Right cardiac atrium (tissue), 5 donors: ENCODE data around the gene EEPD1. TPM values are rescaled to one million over a fixed set of nuclear protein-coding genes. Genes with fewer than 3 reads are reported as not detected.
A peak's percentile ranks its signal among the peaks of the same experiment; 100 is the strongest.

Experiments
- ATAC-seq, 2 donors: fragments of 200-7000 bp; cut with Tn5 transposase; one replicate each; pipeline versions ENCODE4 v1.8.0 to v1.9.1; 2020; ENCODE audit warnings: moderate library complexity in 2 of 2, mild to moderate bottlenecking in 1 of 2
- DNase-seq, 3 donors: peaks; one replicate each; pipeline ENCODE4 v3.0.0-alpha.2; 2020
- H3K27ac ChIP-seq: one replicate; pipeline ENCODE4 v1.5.1; 2013; ENCODE audit warnings: mild to moderate bottlenecking, low read length, control low read depth, moderate library complexity
- H3K27me3 ChIP-seq: one replicate; pipeline ENCODE4 v1.6.1; 2013; ENCODE audit not compliant: control insufficient read depth, insufficient read depth
- H3K4me1 ChIP-seq: one replicate; pipeline ENCODE4 v1.6.1; 2013; ENCODE audit warnings: low read length; ENCODE audit not compliant: control insufficient read depth, insufficient read depth
- H3K4me3 ChIP-seq: one replicate; pipeline ENCODE4 v1.5.1; 2013; ENCODE audit warnings: low read length, control low read depth
- H3K9me3 ChIP-seq: one replicate; pipeline ENCODE4 v1.6.1; 2013; ENCODE audit warnings: low read length; ENCODE audit not compliant: control insufficient read depth
- WGBS: extraction: QIAGEN DNeasy Blood & Tissue Kit; methylation state at CpG from one replicate; pipeline ENCODE4 v1.1.7; 2013; 5-methylcytosine and 5-hydroxymethylcytosine counted together
- intact Hi-C, 4 donors: fragments of 100-400 bp; cut with DNase I; formaldehyde crosslinking; loops; one replicate each; pipeline versions ENCODE4 v1.11.0 to v1.14.0; 2022 to 2023
- polyA plus RNA-seq: library from polyadenylated mRNA; stranded (reverse); fragments of 200-250 nt; gene quantifications from one replicate; pipeline ENCODE4 v1.2.3, GENCODE V29; 2013
- total RNA-seq, 4 donors: library from RNA; stranded (reverse); fragmentation: NEBNext Ultra II Directional; extraction: Animal tissue kit (Norgen Biotek cat#: 25700); gene quantifications; one replicate each; pipeline ENCODE4 v1.2.1, GENCODE V29; 2021
- donor health status: healthy with polysubstance abuse.
- donor health status: DM: no; HTN: yes; CAD: no.
- donor health status: DM: no; HTN: no; CAD: no.
- donor health status: DM: no; HTN: yes; CAD: no; lungs with severe emphysema.
- donor health status: DM: yes; HTN: yes; CAD: no.

Gene EEPD1
- total and polyA plus RNA-seq, 5 donors, result 3.0 to 7.8 (median 4.4) TPM

DNA sequence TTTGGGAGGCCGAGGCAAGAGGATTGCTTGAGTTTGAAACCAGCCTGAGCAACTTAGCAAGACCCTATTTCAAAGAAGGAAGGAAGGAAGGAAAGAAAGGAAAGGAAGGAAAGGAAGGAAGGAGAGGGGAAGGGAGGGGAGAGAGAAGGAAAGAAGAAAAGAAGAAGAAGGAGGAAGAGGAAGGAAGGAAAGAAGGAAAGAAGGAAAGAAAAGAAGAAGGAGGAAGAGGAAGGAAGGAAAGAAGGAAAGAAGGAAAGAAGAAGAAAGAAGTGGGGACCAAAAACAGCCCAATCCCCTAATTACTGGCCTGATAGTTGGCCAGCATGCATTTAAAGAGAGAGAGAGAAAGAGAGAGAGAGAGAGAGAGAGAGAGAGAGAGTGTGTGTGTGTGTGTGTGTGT lies 66.4 kb downstream of the EEPD1 start:
- Histone ChIP-seq H3K27ac (no peak overlapping the region), H3K4me3 (no peak overlapping the region), H3K27me3 (no peaks in the 10 kb centered on the region), H3K4me1 (peaks cover 2% of the 10 kb centered on the region), H3K9me3 (no peaks in the 10 kb centered on the region)
- ATAC-seq, result no peak
- no peak for DNase-seq
- intact Hi-C loops, result no loop called here
- WGBS, result 94% methylated on average over 1 of the region's 1 CpG

DNA sequence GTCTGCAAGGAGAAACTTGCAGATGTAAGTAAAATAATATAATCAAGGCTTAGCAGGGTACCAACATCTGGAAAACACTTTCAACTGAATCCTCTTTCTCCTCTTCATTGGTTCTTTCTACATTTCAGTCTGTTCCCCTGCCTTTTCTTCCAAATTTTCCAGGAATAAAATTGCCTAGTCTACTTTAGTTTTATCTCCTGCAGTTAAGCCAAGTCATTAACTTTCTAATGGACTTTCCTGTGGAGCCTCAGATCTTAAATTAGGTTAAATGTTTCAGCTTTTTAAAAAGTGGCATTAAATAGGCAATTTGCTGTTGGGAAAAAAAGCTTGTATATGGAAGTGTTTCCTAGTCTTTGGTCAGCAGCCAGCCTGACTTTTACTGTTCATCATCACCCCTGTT lies 70.8 kb downstream of the EEPD1 start:
- no peak overlapping the region for H3K4me3 ChIP-seq
- H3K27ac ChIP-seq, result no peak overlapping the region
- no peaks in the 10 kb centered on the region for H3K4me1 ChIP-seq
- DNase-seq, result no peak
- no peaks in the 10 kb centered on the region for H3K27me3 ChIP-seq
- intact Hi-C loops, result no loop called here
- ATAC-seq, result no peak
- H3K9me3 ChIP-seq, result no peaks in the 10 kb centered on the region

DNA sequence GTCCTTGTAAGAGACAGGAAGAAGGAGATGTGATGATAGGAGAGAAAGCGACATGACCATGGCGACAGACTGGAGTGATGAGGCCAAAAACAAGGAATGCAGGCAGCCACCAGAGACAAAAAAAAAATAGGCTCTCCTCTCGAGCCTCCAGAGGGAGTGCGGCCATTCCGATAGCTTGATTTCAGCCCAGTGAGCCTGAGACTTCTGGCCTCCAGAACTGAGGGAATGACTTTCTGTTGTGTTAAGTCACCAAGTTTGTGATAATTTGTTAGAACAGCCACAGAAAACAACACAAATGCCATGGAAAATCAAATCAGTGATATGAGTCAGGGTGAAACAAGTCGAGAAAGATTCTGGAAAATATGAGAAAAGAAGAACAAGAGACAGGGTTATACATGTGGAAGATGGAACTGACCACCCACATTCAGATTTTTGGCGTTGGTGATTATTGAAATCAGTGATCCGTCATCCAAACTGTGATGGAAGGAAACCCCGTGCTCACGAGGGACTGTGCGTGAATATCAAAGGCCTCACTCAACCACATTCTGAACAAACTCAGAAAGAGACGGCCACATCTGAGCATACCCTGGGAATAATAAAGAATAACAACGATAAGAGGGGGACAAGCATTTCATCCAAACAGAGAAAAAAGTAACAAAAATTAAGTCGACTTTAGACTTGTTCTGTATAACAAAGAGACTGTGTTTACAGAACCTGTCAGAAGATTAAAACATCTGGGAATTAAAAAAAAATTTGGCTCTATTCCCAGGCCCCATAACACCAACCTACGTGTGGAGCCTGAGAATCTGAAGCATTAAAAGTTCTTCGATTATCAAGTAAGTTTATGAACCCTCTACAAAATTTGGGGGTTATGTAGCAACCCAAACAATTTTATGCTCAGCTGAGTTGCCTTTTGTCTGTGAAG lies 72.1 kb downstream of the EEPD1 start:
- Histone ChIP-seq H3K4me1 (no peaks in the 10 kb centered on the region), H3K27me3 (no peaks in the 10 kb centered on the region), H3K27ac (no peak overlapping the region), H3K9me3 (no peaks in the 10 kb centered on the region), H3K4me3 (no peak overlapping the region)
- WGBS, result 52% methylated on average over 16 of the region's 16 CpGs
- intact Hi-C loops, result no loop called here
- peak in 1 of 3 donors; percentile 24 for DNase-seq
- peak; percentile 60 to 63 for ATAC-seq

DNA sequence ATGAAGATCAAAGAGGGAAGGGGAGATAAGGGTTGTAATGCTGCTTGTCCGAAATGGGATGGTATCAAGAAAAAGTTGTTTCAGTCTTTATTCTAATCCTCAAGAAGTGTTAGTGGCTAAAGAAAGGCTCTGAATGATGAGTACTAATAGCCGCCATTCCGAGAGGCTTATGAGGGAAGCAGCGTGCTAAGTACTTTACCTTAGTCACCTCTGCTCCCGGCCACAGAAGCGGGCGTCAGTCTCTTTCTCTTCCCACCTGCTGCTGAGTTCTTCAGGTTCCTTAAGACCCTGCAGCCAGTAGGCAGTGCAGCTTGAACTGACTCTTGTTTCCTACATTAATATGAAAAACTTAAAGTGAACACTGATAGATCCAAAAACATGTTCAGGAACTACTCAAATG lies 73.1 kb downstream of the EEPD1 start:
- H3K9me3 ChIP-seq, result no peaks in the 10 kb centered on the region
- 95% methylated on average over 7 of the region's 7 CpGs for WGBS
- H3K27me3 ChIP-seq, result no peaks in the 10 kb centered on the region
- DNase-seq (no peak), ATAC-seq (no peak)
- intact Hi-C loops, result no loop called here
- H3K4me1 ChIP-seq, result no peaks in the 10 kb centered on the region
- H3K27ac ChIP-seq, result no peak overlapping the region
- H3K4me3 ChIP-seq, result no peak overlapping the region

DNA sequence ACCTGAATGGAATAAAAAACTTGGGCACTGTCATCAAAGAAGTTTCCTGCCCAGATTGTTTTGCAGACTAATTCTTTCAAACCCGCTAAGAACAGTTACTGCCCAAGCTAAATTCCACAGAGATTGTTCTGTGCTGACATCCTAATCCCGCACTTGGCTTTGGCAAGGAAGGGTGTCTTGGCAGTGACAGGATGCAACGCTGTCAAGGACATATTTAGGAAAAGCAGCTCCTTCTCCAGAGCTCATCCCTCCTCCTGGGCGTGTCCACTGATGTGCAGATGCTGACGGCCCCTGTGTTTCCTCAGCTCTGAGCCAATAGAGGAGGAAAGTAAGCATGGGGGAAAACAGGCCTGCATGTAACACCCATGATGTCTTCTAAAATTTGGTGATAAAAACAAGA lies 74.2 kb downstream of the EEPD1 start:
- 29% methylated on average over 5 of the region's 5 CpGs for WGBS
- no peak overlapping the region for H3K27ac ChIP-seq
- no peaks in the 10 kb centered on the region for H3K4me1 ChIP-seq
- H3K4me3 ChIP-seq, result no peak overlapping the region
- no peaks in the 10 kb centered on the region for H3K9me3 ChIP-seq
- DNase-seq (peak in 2 of 3 donors; percentile 40 to 77), ATAC-seq (peak; percentile 59 to 76)
- H3K27me3 ChIP-seq, result no peaks in the 10 kb centered on the region
- intact Hi-C loops, result no loop called here

DNA sequence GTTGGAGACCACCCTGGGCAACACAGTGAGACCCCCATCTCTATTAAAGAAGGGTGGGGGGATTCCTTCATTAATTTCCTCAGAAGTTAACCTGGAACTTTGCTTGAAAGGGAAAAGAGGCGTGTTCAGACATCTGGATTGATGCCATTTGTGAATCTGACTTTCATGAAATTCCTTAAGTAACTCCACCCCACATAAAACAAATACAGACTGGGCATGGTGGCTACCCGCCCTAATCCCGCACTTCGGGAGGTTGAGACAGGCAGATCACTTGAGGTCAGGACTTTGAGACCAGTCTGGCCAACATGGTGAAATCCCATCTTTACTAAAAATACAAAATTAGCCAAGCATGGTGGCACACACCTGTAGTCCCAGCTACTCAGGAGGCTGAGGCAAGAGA lies 75.0 kb downstream of the EEPD1 start:
- ATAC-seq, result no peak

DNA sequence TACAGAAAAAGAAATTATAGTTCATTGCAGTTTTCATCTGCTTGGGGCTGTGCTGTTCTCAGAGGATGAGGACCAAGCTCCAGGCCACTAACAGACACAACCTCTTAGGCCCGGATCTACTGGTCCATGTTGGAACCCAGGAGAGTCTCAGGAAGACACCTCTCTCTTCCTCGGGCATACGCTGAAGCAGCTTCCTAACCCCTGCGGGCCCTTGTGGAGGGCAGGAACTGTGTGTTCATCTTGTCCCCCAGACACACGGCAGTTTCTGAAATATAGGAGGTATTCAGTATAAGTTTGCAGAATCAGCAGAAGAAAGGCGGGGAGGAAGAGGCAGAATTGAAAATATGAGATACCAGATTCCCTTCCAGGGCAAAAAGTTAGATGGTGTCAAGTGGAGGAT lies 78.4 kb downstream of the EEPD1 start:
- 83% methylated on average over 6 of the region's 6 CpGs for WGBS
- Histone ChIP-seq H3K9me3 (no peaks in the 10 kb centered on the region), H3K4me3 (no peak overlapping the region), H3K27ac (no peak overlapping the region), H3K27me3 (no peaks in the 10 kb centered on the region), H3K4me1 (no peaks in the 10 kb centered on the region)
- no peak for DNase-seq
- no peak for ATAC-seq
- intact Hi-C loops, result no loop called here

More for the DNA sequence above, 75.0 kb downstream of the EEPD1 start:
- H3K4me1 ChIP-seq, result no peaks in the 10 kb centered on the region
- H3K27ac ChIP-seq, result no peak overlapping the region
- H3K27me3 ChIP-seq, result no peaks in the 10 kb centered on the region
- 90% methylated on average over 4 of the region's 4 CpGs for WGBS
- H3K9me3 ChIP-seq, result no peaks in the 10 kb centered on the region
- intact Hi-C loops, result no loop called here
- DNase-seq, result no peak
- no peak overlapping the region for H3K4me3 ChIP-seq

DNA sequence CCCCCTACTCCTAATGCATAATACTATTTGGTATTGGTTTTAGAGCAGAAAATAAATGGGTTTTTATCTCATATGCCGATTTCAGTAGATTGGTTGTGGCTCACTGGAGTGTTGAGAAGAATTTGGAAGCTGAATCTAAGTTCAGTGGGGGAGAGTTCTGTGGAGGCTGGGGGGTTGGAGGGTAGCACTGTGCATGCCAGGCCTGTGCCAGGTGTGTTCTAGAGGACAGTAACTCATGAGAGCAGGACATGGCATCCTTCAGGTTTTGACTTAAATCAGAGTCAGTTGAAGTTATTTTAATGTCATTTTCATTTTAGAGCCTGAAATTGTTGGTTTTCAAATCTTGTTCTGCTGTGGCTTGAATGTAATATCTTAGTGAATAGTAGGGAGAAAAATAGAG lies 79.5 kb downstream of the EEPD1 start:
- Histone ChIP-seq H3K4me3 (no peak overlapping the region), H3K4me1 (no peaks in the 10 kb centered on the region), H3K27ac (no peak overlapping the region), H3K9me3 (no peaks in the 10 kb centered on the region), H3K27me3 (no peaks in the 10 kb centered on the region)
- intact Hi-C loops, result no loop called here
- ATAC-seq (no peak), DNase-seq (no peak)
- WGBS, result 55% methylated on average over 1 of the region's 1 CpG

DNA sequence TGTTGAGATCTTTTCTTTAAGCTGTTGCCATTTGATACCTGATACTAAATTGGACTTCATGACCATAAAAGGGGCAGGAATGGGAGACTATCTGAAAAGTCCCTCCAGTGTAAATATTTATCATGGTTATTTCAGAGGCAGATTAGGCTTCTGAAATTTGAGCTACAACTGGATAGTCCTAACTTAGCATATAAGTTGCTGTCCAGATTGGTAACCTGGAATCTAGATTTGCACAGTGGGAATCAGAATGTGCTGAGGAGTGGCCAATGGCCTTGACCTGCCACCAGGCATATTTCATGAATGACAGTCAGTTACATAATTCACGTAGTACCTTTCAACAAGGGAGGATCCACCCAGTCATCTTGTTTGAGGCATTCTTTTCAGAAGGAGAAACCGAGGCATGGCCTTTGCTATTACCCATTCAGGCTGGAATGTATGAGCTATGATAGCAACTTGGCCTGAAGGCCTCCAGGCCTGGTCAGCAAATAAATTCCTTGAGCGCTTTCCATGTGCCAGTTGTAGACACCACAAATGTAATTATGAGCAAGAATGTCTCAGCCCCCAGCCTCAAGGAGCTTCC lies 80.0 kb downstream of the EEPD1 start:
- no peak overlapping the region for H3K27ac ChIP-seq
- H3K4me1 ChIP-seq, result no peaks in the 10 kb centered on the region
- no peak overlapping the region for H3K4me3 ChIP-seq
- ATAC-seq (no peak), DNase-seq (no peak)
- H3K9me3 ChIP-seq, result no peaks in the 10 kb centered on the region
- intact Hi-C loops, result no loop called here
- 61% methylated on average over 3 of the region's 3 CpGs for WGBS
- H3K27me3 ChIP-seq, result no peaks in the 10 kb centered on the region

DNA sequence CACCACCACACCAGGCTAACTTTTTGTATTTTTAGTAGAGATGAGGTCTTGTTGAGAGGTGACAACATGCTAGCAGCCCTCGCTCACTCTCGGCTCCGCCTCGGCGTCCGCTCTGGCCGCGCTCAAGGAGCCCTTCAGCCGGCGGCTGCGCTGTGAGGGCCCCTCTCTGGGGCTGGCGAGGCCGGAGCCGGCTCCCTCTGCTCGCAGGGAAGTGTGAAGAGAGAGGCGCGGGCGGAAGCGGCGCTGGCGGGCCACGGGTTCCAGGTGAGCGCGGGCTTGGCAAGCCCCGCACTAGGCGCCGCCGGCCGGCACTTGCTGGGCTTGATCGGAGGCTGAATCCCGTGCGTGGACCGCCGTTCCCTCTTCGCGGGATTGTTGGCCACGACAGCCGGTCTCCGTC lies 83.0 kb downstream of the EEPD1 start:
- intact Hi-C loops, result no loop called here
- no peaks in the 10 kb centered on the region for H3K9me3 ChIP-seq
- H3K4me1 ChIP-seq, result no peaks in the 10 kb centered on the region
- ATAC-seq (peak in 1 of 2 donors; percentile 29), DNase-seq (peak in 2 of 3 donors; percentile 54 to 61)
- H3K27me3 ChIP-seq, result no peaks in the 10 kb centered on the region
- H3K27ac ChIP-seq, result no peak overlapping the region
- H3K4me3 ChIP-seq, result no peak overlapping the region
- WGBS, result 92% methylated on average over 39 of the region's 39 CpGs

DNA sequence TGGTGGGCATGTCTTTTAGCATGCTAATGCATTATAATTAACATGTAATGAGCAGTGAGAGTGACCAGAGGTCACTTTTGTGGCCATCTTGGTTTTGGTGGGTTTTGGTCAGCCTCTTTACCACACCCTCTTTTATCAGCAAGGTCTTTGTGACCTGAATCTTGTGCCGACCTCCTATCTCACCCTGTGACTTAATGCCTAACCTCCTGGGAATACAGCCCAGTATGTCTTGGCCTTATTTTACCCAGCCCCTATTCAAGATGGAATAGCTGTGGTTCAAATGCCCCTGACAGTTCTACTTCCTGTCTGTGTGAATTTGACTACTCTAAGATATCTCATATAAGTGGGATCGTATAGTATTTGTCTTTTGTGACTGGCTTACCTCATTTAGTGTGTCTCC lies 85.1 kb downstream of the EEPD1 start:
- intact Hi-C loops, result no loop called here
- DNase-seq (no peak), ATAC-seq (no peak)
- Histone ChIP-seq H3K4me1 (no peaks in the 10 kb centered on the region), H3K27ac (no peak overlapping the region), H3K9me3 (no peaks in the 10 kb centered on the region), H3K4me3 (no peak overlapping the region), H3K27me3 (no peaks in the 10 kb centered on the region)
- WGBS, result 65% methylated on average over 2 of the region's 2 CpGs
